ENCODE measurements around the gene FHL1. TPM values are rescaled to one million over a fixed set of nuclear protein-coding genes. Genes with fewer than 3 reads are reported as not detected.

Gene FHL1
- polyA plus RNA-seq, 1 of the 3 experiments (the other 2 are of a cell fraction), result 57.8 TPM

DNA sequence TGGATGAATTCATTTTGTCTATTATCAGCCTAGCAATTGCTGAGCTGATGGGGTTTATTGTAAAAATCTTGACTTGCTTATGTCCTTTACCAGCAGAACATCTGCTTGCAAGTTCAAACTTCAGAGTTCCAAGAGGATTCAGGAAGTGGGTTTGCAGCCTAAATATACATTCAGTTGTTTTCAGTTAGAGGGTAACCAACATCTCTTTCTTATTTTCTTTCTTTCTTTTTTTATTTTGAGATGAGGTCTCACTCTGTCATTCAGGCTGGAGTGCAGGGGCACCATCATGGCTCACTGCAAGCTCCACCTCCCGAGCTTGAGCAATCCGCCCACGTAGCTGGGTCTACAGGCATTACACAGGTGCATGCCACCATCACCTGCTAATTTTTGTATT is 31.4 kb upstream of the FHL1 start (continued):
- TF ChIP-seq, protein P1, sequence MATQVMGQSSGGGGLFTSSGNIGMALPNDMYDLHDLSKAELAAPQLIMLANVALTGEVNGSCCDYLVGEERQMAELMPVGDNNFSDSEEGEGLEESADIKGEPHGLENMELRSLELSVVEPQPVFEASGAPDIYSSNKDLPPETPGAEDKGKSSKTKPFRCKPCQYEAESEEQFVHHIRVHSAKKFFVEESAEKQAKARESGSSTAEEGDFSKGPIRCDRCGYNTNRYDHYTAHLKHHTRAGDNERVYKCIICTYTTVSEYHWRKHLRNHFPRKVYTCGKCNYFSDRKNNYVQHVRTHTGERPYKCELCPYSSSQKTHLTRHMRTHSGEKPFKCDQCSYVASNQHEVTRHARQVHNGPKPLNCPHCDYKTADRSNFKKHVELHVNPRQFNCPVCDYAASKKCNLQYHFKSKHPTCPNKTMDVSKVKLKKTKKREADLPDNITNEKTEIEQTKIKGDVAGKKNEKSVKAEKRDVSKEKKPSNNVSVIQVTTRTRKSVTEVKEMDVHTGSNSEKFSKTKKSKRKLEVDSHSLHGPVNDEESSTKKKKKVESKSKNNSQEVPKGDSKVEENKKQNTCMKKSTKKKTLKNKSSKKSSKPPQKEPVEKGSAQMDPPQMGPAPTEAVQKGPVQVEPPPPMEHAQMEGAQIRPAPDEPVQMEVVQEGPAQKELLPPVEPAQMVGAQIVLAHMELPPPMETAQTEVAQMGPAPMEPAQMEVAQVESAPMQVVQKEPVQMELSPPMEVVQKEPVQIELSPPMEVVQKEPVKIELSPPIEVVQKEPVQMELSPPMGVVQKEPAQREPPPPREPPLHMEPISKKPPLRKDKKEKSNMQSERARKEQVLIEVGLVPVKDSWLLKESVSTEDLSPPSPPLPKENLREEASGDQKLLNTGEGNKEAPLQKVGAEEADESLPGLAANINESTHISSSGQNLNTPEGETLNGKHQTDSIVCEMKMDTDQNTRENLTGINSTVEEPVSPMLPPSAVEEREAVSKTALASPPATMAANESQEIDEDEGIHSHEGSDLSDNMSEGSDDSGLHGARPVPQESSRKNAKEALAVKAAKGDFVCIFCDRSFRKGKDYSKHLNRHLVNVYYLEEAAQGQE (IDR thresholded peaks at IDR 0.05; ENCODE audit: low read depth, low read length), result no peak
- no peak for TF ChIP-seq YY1 (IDR thresholded peaks at IDR 0.05; ENCODE audit: low read depth)
- no peak for TF ChIP-seq ELF1 (IDR thresholded peaks at IDR 0.05)
- no peak for TF ChIP-seq RXRA (IDR thresholded peaks at IDR 0.05; ENCODE audit: borderline replicate concordance, low read depth)
- no peak for TF ChIP-seq SIN3A (IDR thresholded peaks at IDR 0.05; ENCODE audit: borderline replicate concordance, low read depth, low read length)
- TF ChIP-seq, protein P2, sequence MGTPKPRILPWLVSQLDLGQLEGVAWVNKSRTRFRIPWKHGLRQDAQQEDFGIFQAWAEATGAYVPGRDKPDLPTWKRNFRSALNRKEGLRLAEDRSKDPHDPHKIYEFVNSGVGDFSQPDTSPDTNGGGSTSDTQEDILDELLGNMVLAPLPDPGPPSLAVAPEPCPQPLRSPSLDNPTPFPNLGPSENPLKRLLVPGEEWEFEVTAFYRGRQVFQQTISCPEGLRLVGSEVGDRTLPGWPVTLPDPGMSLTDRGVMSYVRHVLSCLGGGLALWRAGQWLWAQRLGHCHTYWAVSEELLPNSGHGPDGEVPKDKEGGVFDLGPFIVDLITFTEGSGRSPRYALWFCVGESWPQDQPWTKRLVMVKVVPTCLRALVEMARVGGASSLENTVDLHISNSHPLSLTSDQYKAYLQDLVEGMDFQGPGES (IDR thresholded peaks at IDR 0.05; ENCODE audit: low read depth, low read length), result no peak
- no peak for TF ChIP-seq FOXM1 (IDR thresholded peaks at IDR 0.05; ENCODE audit: low read depth)
- TF ChIP-seq, protein P3, sequence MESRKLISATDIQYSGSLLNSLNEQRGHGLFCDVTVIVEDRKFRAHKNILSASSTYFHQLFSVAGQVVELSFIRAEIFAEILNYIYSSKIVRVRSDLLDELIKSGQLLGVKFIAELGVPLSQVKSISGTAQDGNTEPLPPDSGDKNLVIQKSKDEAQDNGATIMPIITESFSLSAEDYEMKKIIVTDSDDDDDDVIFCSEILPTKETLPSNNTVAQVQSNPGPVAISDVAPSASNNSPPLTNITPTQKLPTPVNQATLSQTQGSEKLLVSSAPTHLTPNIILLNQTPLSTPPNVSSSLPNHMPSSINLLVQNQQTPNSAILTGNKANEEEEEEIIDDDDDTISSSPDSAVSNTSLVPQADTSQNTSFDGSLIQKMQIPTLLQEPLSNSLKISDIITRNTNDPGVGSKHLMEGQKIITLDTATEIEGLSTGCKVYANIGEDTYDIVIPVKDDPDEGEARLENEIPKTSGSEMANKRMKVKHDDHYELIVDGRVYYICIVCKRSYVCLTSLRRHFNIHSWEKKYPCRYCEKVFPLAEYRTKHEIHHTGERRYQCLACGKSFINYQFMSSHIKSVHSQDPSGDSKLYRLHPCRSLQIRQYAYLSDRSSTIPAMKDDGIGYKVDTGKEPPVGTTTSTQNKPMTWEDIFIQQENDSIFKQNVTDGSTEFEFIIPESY (IDR thresholded peaks at IDR 0.05; ENCODE audit: borderline replicate concordance, low read depth), result no peak
- TF ChIP-seq TAF1 (IDR thresholded peaks at IDR 0.05; ENCODE audit: borderline replicate concordance, low read depth, low read length), result no peak
- no peak for TF ChIP-seq CHD2 (IDR thresholded peaks at IDR 0.05; ENCODE audit: low read length, partially characterized antibody)
- no peak for TF ChIP-seq TCF12 (IDR thresholded peaks at IDR 0.05)
- no peak for TF ChIP-seq FOSL2 (IDR thresholded peaks at IDR 0.05; ENCODE audit: borderline replicate concordance, low read depth)
- TF ChIP-seq, protein P4, sequence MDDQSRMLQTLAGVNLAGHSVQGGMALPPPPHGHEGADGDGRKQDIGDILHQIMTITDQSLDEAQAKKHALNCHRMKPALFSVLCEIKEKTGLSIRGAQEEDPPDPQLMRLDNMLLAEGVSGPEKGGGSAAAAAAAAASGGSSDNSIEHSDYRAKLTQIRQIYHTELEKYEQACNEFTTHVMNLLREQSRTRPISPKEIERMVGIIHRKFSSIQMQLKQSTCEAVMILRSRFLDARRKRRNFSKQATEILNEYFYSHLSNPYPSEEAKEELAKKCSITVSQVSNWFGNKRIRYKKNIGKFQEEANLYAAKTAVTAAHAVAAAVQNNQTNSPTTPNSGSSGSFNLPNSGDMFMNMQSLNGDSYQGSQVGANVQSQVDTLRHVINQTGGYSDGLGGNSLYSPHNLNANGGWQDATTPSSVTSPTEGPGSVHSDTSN (IDR thresholded peaks at IDR 0.05), result no peak
- no peak for TF ChIP-seq MXI1 (IDR thresholded peaks at IDR 0.05; ENCODE audit: low read depth, low read length)
